KBM-7 (cell line): ENCODE data around the gene GLRX3.
A peak's percentile ranks its signal among the peaks of the same experiment; 100 is the strongest.

Experiments used
- DNase-seq: peaks from one replicate; pipeline ENCODE4 v3.0.0-alpha.2; 2015
- in situ Hi-C: fragments of 300-500 bp; cut with MboI; formaldehyde crosslinking; loops from 2 replicates; pipeline ENCODE4 v1.14.3; 2020; ENCODE audit warnings: low sequenced_read_pairs, low pct_unique_long_range_greater_than_20kb, mixed read lengths

GLRX3 gene

GRCh38 chr10:130135676-130136225, 440 bp upstream of the GLRX3 start:
- in situ Hi-C loops: no loop called here
- DNase-seq: no peak

GRCh38 chr10:130137090-130137448, 878 bp downstream of the GLRX3 start:
- DNase-seq: peak; percentile 33

GRCh38 chr10:130137659-130138478, 1.7 kb downstream of the GLRX3 start:
- DNase-seq: no peak
- in situ Hi-C loops: no loop called here

More at GRCh38 chr10:130137090-130137448, 878 bp downstream of the GLRX3 start:
- in situ Hi-C loops: no loop called here

GRCh38 chr10:130138479-130138866, 2.3 kb downstream of the GLRX3 start:
- in situ Hi-C loops: no loop called here
- DNase-seq: no peak

GRCh38 chr10:130140425-130140824, 4.2 kb downstream of the GLRX3 start:
- no peak for DNase-seq

GRCh38 chr10:130141038-130141437, 4.8 kb downstream of the GLRX3 start:
- no peak for DNase-seq
- in situ Hi-C loops: no loop called here

More at GRCh38 chr10:130140425-130140824, 4.2 kb downstream of the GLRX3 start:
- in situ Hi-C loops: no loop called here

- no peak for DNase-seq
- in situ Hi-C loops: no loop called here
Measured at GRCh38 chr10:130141460-130141859, 5.3 kb downstream of the GLRX3 start.

- in situ Hi-C loops: no loop called here
- no peak for DNase-seq
Measured at GRCh38 chr10:130141878-130142277, 5.7 kb downstream of the GLRX3 start.

- in situ Hi-C loops: no loop called here
Measured at GRCh38 chr10:130146042-130146441, 9.9 kb downstream of the GLRX3 start.

GRCh38 chr10:130159192-130159794, 23.1 kb downstream of the GLRX3 start:
- in situ Hi-C loops: no loop called here
- no peak for DNase-seq

More at GRCh38 chr10:130146042-130146441, 9.9 kb downstream of the GLRX3 start:
- no peak for DNase-seq

- in situ Hi-C loops: no loop called here
- DNase-seq: no peak
Measured at GRCh38 chr10:130160775-130161174, 24.6 kb downstream of the GLRX3 start.

- no peak for DNase-seq
- in situ Hi-C loops: no loop called here
Measured at GRCh38 chr10:130161331-130161730, 25.1 kb downstream of the GLRX3 start.

GRCh38 chr10:130167193-130167592, 31.0 kb downstream of the GLRX3 start:
- no peak for DNase-seq
- in situ Hi-C loops: no loop called here

- no peak for DNase-seq
- in situ Hi-C loops: no loop called here
Measured at GRCh38 chr10:130167707-130168106, 31.5 kb downstream of the GLRX3 start.

- in situ Hi-C loops: no loop called here
- no peak for DNase-seq
Measured at GRCh38 chr10:130169136-130169859, 33.1 kb downstream of the GLRX3 start.

- in situ Hi-C loops: no loop called here
- DNase-seq: peak; percentile 66
Measured at GRCh38 chr10:130171196-130171595, 35.0 kb downstream of the GLRX3 start.

- in situ Hi-C loops: no loop called here
- DNase-seq: no peak
Measured at GRCh38 chr10:130174328-130174727, 38.1 kb downstream of the GLRX3 start.

- in situ Hi-C loops: loop anchor here (25.0 kb wide), 1 partner anchor 1687 kb away; no protein-coding TSS in a partner anchor
- no peak for DNase-seq
Measured at GRCh38 chr10:130175074-130175473, 38.9 kb downstream of the GLRX3 start.

- no peak for DNase-seq
- in situ Hi-C loops: loop anchor here (25.0 kb wide), 1 partner anchor 1685 kb away; no protein-coding TSS in a partner anchor
Measured at GRCh38 chr10:130177250-130177649, 41.1 kb downstream of the GLRX3 start.

GRCh38 chr10:130179640-130180039, 43.4 kb downstream of the GLRX3 start:
- in situ Hi-C loops: loop anchor here (25.0 kb wide), 1 partner anchor 1683 kb away; no protein-coding TSS in a partner anchor
- peak; percentile 60 for DNase-seq
